Activated CD4-positive, alpha-beta T cell treated with anti-CD3 and anti-CD28 coated beads, Interleukin-10, Interleukin-2, amounts not matched to agents 100 ng/mL and 50 ng/mL, durations not matched to agents 16 hours and 8 hours (primary cell): Measurements from ENCODE around the gene MCL1.
"Not testable (repeated sequence)": the region's sequence is repeated elsewhere in the genome, so short reads cannot be mapped to it uniquely, and the experiment has no call there.

ENCODE experiments used
- DNase-seq: peaks from one replicate; pipeline ENCODE4 v3.0.0-alpha.2; 2020

Gene MCL1

GRCh38 chr1:150579110-150579944 is at the start of gene MCL1:
TSS of gene MCL1 (minus strand) at chr1:150579610. CDS start at chr1:150579530, 80 bp downstream.
- DNase-seq = peak; percentile 96

- DNase-seq = no peak
Measured at GRCh38 chr1:150628766-150629114, 49.3 kb upstream of the MCL1 start.

GRCh38 chr1:150627826-150628410 is 48.5 kb upstream of the MCL1 start:
- no peak for DNase-seq

GRCh38 chr1:150626150-150626549 is 46.7 kb upstream of the MCL1 start:
- DNase-seq = no peak

GRCh38 chr1:150624546-150624945 is 45.1 kb upstream of the MCL1 start:
- DNase-seq = not testable (repeated sequence)

GRCh38 chr1:150624134-150624533 is 44.7 kb upstream of the MCL1 start:
- DNase-seq = not testable (repeated sequence)

- DNase-seq = no peak
Measured at GRCh38 chr1:150622303-150622975, 43.0 kb upstream of the MCL1 start.

GRCh38 chr1:150621497-150622302 is 42.3 kb upstream of the MCL1 start:
- peak; percentile 64 for DNase-seq

- DNase-seq = no peak
Measured at GRCh38 chr1:150620919-150621318, 41.5 kb upstream of the MCL1 start.

- no peak for DNase-seq
Measured at GRCh38 chr1:150619576-150620509, 40.4 kb upstream of the MCL1 start.

- peak; percentile 48 for DNase-seq
Measured at GRCh38 chr1:150615346-150616201, 36.2 kb upstream of the MCL1 start.

- peak; percentile 93 for DNase-seq
Measured at GRCh38 chr1:150613061-150613920, 33.9 kb upstream of the MCL1 start.

GRCh38 chr1:150612014-150612345 is 32.6 kb upstream of the MCL1 start:
- no peak for DNase-seq

- no peak for DNase-seq
Measured at GRCh38 chr1:150610576-150610975, 31.2 kb upstream of the MCL1 start.

GRCh38 chr1:150609732-150610131 is 30.3 kb upstream of the MCL1 start:
- DNase-seq = no peak

GRCh38 chr1:150606463-150607142 is 27.2 kb upstream of the MCL1 start:
- no peak for DNase-seq

GRCh38 chr1:150605451-150605731 is 26.0 kb upstream of the MCL1 start:
- not testable (repeated sequence) for DNase-seq

- DNase-seq = no peak
Measured at GRCh38 chr1:150604226-150604588, 24.8 kb upstream of the MCL1 start.

GRCh38 chr1:150603711-150604110 is 24.3 kb upstream of the MCL1 start:
- no peak for DNase-seq

GRCh38 chr1:150602372-150602771 is 23.0 kb upstream of the MCL1 start:
- DNase-seq = not testable (repeated sequence)
